DMS153 (cell line): ENCODE measurements around the gene ZC3H6.

Source experiments
- DNase-seq: peaks from one replicate; lab custom pipeline; 2025; lab: John Stamatoyannopoulos, UW

The ZC3H6 gene

GRCh38 chr2:112275311-112275886 is at the start of gene ZC3H6:
TSS of gene ZC3H6 (plus strand) at chr2:112275597. CDS start at chr2:112275995, 398 bp downstream.
- DNase-seq, result peak; percentile 95

GRCh38 chr2:112229348-112229747 is 46.0 kb upstream of the ZC3H6 start:
- peak; percentile 90 for DNase-seq

GRCh38 chr2:112230371-112230770 is 45.0 kb upstream of the ZC3H6 start:
- no peak for DNase-seq

- DNase-seq, result no peak
Observed at GRCh38 chr2:112239862-112240261, 35.5 kb upstream of the ZC3H6 start.

GRCh38 chr2:112242384-112242783 is 33.0 kb upstream of the ZC3H6 start:
- no peak for DNase-seq

GRCh38 chr2:112243233-112243632 is 32.2 kb upstream of the ZC3H6 start:
- no peak for DNase-seq

- no peak for DNase-seq
Observed at GRCh38 chr2:112244854-112245253, 30.5 kb upstream of the ZC3H6 start.

- DNase-seq, result no peak
Observed at GRCh38 chr2:112251271-112251670, 24.1 kb upstream of the ZC3H6 start.

- DNase-seq, result no peak
Observed at GRCh38 chr2:112253261-112253815, 22.1 kb upstream of the ZC3H6 start.

GRCh38 chr2:112254466-112255240 is 20.7 kb upstream of the ZC3H6 start, which contains the start of gene ZC3H8:
TSS of gene ZC3H8 (minus strand) at chr2:112255042. CDS start at chr2:112254981, 61 bp downstream.
- peak; percentile 87 for DNase-seq

- no peak for DNase-seq
Observed at GRCh38 chr2:112255875-112256274, 19.5 kb upstream of the ZC3H6 start.

- DNase-seq, result no peak
Observed at GRCh38 chr2:112256654-112257053, 18.7 kb upstream of the ZC3H6 start.

GRCh38 chr2:112257575-112257974 is 17.8 kb upstream of the ZC3H6 start:
- no peak for DNase-seq

- peak; percentile 53 for DNase-seq
Observed at GRCh38 chr2:112259509-112260294, 15.7 kb upstream of the ZC3H6 start.

GRCh38 chr2:112260295-112260625 is 15.1 kb upstream of the ZC3H6 start:
- DNase-seq, result no peak

GRCh38 chr2:112262876-112263275 is 12.5 kb upstream of the ZC3H6 start:
- no peak for DNase-seq

GRCh38 chr2:112268547-112268946 is 6.8 kb upstream of the ZC3H6 start:
- no peak for DNase-seq

GRCh38 chr2:112272669-112273068 is 2.7 kb upstream of the ZC3H6 start:
- DNase-seq, result no peak

- no peak for DNase-seq
Observed at GRCh38 chr2:112273349-112273748, 2.0 kb upstream of the ZC3H6 start.

GRCh38 chr2:112275887-112276773 is 733 bp downstream of the ZC3H6 start:
- DNase-seq, result peak; percentile 56

GRCh38 chr2:112276954-112277353 is 1.6 kb downstream of the ZC3H6 start:
- DNase-seq, result no peak
